Activated gamma-delta T cell (primary cell): ENCODE results near the gene CDKN3.
A peak's percentile ranks its signal among the peaks of the same experiment; 100 is the strongest.
"Not testable (repeated sequence)": the region's sequence is repeated elsewhere in the genome, so short reads cannot be mapped to it uniquely, and the experiment has no call there.

Experiments used
- DNase-seq: peaks from one replicate; lab custom pipeline; 2025; lab: John Stamatoyannopoulos, UW

CDKN3 gene

DNA sequence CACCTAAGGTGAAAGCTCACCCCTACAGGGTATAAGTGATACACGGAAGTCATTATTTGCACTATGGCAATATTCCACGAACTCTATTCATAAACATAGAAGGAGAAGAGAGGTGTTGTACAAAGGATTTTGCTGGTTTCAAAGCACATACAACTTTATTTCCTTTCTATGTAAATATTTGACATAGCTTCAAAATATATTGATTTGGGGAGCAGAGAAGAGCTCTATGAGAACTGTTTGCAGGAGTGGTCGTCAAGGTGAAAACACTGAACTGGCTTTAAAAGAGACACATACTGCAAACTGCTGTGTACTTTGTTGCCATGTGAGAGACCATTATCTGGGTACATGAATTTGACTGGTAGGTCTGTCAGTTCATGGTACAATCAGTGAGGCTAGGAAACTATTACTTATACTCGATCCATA lies 27.7 kb downstream of the CDKN3 start:
- no peak for DNase-seq

DNA sequence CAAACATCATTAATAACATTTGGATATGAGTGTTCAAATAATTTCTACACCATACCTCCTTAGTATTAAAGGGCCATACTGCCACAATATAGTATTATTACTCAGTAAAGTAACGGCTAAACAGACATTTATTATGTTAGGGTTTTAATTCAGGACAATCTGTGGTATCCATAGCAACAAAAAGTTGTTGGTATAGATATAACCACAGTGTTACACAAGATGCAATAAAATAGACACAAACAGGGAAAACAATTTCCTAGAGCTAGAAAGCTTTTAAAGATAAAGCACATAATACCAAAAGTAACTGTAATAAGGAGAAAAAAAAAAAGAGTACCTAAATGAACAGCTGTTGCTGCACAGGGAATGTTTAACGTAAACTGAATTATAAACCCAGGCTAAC lies 28.3 kb downstream of the CDKN3 start:
- DNase-seq, result no peak

GRCh38 chr14:54425537-54426274 lies 28.9 kb downstream of the CDKN3 start:
- no peak for DNase-seq

DNA sequence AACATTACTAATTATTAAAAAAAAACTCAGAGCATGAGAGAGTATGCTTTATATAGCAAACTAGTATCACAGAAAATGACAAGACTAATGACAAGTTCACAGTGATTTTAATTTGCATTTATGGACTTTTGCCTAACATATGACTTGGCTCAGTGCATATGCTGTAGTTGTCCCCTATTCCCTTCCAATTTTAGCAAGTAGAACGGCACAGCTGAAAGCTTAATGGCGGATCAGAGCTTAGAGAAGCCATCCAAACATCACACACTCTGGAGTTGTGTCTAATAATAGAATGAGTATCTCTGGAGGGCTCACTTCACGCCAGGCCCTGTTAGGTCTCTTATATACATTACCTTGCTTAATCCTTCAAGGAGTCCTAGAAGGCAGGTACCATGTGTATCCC lies 31.1 kb downstream of the CDKN3 start:
- DNase-seq, result no peak

DNA sequence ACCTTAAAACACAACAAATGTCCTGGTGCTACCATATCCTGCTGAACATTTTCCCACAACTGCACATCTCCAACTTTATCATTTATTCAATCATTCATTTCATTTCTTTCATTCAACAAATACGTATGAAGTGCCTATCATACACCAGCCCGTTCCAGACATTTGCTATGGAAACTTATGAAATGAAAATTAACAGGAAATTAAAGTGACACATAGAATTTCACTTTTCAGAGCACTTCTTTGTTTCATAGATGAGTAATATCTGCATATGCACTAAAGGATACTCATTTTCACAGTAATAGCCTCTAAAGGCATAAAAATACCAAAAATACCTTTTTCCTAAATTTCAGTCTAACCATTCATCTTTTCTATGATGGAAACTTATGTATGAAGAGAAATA lies 31.7 kb downstream of the CDKN3 start:
- no peak for DNase-seq

- no peak for DNase-seq
These were observed 38.7 kb downstream of the CDKN3 start for GRCh38 chr14:54435500-54435981.

- not testable (repeated sequence) for DNase-seq
These were observed 41.1 kb downstream of the CDKN3 start for GRCh38 chr14:54437954-54438353.

GRCh38 chr14:54438703-54439102 lies 41.9 kb downstream of the CDKN3 start:
- no peak for DNase-seq

DNA sequence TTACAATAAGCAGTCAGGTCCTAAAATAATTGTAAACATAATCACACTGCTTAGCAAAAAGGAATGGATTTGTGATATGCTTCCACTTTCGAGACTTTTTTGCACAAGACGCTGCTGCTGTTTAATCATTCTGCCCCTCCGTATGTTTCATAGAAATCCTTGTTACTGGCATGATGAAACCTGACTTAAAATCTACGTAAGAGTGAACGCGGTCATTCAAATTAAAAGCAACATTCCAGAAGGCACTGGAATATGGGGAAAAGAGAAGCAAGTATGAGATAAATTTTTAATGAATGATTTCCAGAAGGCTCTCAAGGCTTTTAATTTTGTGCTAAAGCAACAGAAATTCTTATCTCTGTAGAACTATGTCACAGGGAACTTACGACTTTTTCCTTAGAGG lies 43.2 kb downstream of the CDKN3 start:
- DNase-seq, result no peak

GRCh38 chr14:54440476-54440872 lies 43.7 kb downstream of the CDKN3 start:
- DNase-seq, result no peak

DNA sequence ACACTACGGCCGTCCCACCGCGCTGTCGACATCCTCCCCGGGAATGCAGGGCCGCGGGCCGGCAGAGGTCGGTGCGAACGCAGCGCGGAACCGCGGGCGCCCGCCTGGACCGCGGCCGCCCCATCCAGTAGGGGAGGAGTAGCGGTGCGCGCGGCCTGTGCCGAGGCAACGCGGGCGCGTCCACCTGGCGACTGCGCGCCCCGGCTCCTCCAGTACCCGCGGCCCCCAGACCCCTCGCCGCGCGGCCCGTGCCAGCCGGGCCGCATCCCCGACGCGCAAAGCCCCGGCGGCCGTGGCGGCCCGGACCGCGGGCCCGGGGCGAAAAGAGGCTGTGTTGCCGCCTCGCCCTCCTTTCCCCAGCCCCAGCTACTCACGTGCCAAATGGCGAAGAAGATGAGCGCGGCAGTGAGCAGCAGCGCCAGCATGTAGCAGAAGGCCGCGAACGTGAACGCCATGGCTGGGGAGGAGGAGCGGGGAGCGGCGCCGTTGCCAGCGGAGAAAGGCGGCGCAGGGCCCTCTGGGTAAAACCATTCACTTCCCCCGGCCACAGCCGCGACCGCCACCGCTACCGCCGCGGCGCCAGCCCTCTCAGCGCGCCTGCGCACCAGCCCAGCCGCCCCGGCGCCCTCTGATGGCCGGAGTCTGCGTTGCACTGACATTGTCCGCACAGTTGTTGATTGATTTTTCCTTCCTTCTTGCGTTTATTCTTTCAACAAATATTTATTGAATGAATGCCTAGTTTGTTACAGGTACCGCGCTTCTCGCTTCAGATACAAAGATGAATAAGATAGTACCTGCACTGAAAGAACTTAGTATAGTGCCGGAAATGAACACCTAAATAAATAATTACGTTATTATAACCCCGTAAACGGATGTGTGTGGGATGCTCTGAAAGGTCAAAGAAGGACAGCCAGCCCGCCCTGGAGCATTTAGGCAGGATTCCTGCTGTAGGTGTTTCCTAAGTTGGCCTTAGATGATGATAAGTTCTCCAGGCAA lies 44.4 kb downstream of the CDKN3 start, which contains the start of gene CNIH1:
CNIH1 (minus strand) TSS at position 502 of the 996 bp plus-strand sequence; CDS start at position 455, 47 bp downstream.
- peak; percentile 89 for DNase-seq

GRCh38 chr14:54442961-54443360 lies 46.2 kb downstream of the CDKN3 start:
- not testable (repeated sequence) for DNase-seq

- DNase-seq, result no peak
These were observed 47.2 kb downstream of the CDKN3 start for GRCh38 chr14:54443981-54444380.

GRCh38 chr14:54444681-54445080 lies 47.9 kb downstream of the CDKN3 start:
- DNase-seq, result no peak

DNA sequence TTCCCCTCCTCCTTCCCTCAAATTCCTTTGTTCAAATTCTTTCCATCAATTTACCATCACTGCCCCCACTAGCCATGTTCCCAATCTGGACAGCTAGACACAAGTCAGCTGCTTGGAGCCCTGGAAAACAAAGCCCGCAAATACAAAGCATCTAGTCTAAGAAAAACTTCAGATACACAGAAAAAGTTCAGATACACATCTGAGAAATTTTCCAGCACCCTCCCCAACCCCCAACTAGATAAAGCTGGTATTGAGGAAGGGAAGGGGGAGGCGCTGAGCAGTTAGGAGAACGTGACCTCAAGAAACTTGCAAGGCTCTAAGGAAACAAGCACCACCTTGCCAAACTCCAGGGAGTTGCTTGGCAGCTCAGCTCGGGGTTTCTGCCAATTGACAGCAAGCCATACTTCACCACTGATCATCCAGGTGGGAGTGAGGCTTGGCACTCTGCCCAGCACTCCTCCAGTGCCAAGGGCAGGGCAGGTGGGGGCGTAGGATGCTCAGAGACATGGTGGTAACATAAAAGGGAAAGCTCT lies 49.4 kb downstream of the CDKN3 start:
- DNase-seq, result no peak

DNA sequence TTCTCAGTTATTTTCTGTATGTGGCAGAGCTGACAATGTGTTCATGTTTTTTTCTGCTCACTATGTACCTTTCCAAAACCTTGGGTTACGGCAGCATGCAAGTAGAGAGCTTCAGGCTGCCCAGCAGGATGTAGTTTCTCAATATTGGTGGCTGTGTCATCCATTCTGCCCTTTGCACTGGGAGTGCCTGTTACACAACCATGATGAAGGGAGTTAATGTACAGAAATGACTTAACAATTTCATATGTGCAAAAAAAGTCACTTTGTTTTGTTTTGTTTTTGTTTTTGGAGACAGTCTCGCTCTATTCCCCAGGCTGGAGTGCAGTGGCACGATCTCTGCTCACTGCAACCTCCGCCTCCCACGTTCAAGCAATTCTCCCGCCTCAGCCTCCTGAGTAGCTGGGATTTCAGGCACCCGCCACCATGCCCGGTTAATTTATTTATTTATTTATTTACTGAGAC lies 50.5 kb downstream of the CDKN3 start:
- no peak for DNase-seq

DNA sequence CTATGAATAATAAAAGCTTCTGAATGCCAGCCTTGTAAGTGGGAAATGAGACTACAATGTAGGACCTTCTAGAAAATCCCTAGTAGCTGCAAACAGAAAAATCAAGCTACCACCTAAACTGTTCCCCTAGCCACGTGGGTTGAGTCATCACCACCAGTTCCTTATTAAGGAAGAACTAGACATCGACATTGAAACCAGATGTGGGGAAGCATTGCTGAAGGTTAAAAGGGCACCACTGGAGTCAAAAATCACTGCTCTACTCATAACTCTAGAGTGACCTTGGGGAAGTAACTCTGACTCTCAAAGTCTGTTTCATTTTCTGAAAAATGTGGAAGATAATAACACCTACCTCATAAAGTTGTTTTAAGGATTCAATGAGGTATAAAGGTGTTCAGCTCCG lies 53.7 kb downstream of the CDKN3 start:
- no peak for DNase-seq

GRCh38 chr14:54451121-54451601 lies 54.4 kb downstream of the CDKN3 start:
- DNase-seq, result no peak

GRCh38 chr14:54451961-54452360 lies 55.2 kb downstream of the CDKN3 start:
- no peak for DNase-seq

DNA sequence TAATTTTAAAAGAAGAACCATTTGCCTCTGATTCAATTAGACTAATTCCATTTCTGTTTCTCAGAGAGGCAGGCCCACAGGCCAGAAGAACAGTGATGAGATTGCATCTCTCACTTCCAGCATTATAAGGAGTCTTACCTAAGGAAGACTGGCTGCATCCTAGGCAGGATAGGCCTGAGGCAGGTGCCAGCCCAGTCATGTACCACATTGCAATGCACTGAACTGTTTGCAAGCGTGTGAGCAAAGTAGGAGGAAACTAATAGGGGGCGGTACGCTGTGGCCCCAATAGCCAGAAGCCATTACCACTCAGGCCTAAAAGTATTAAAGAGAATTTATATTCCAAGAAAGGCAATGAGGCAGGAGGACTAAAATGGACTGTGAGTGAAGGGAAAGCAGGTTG lies 56.4 kb downstream of the CDKN3 start:
- DNase-seq, result no peak

DNA sequence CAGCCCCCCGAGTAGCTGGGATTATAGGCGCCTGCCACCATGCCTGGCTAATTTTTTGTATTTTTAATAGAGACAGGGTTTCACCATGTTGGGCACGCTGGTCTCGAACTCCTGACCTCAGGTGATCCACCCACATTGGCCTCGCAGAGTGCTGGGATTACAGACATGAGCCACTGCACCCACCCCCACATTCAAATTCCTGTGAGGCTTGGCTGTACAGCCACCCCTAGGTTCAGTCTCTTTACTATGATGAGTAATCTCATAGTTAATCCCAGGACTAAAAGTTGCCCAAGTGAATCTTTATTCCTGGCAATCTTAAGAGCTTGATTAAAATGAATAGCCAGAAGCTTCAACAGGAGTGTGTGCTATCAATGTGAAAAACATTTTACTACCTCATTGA lies 57.2 kb downstream of the CDKN3 start:
- not testable (repeated sequence) for DNase-seq

DNA sequence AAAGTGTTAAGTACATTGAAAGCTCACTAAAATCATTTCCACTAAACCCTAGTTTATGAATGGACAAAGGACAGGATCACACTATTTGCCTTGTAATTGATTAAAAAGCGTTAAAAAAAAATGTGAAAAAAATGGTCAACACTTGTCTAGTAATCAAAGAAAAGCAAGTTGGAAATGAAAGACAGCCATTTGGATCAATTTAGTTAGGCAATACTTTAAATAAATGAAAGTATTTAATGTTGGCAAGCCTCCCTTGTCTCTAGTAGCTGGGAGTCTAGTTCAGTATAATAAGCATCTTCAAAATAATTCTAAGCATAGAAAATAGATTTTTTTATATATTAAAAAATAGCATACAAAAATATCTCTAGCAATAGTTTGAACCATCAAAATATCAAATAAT lies 58.6 kb downstream of the CDKN3 start:
- no peak for DNase-seq
